ENCODE results near the gene RMND1. TPM values are rescaled to one million over a fixed set of nuclear protein-coding genes. Genes with fewer than 3 reads are reported as not detected.
A peak's percentile ranks its signal among the peaks of the same experiment; 100 is the strongest.

Gene RMND1
- total RNA-seq, 1 experiment from 2014 or later = 27.0 TPM

- Histone ChIP-seq H3K9ac (ENCODE audit: extremely low read depth, insufficient read length, low read length) (no peak overlapping the region), H3K4me1 (ENCODE audit: insufficient read depth, low read length) (no peaks in the 10 kb centered on the region), H2AK5ac (ENCODE audit: insufficient read length, low read length) (no peak overlapping the region), H3K18ac (ENCODE audit: insufficient read length, low read depth, low read length) (no peak overlapping the region), H2BK12ac (ENCODE audit: insufficient read length, low read depth, low read length) (no peak overlapping the region), H4K91ac (ENCODE audit: insufficient read length, low read depth, low read length) (no peak overlapping the region), H2BK20ac (ENCODE audit: low read depth, low read length, poor library complexity, severe bottlenecking) (no peak overlapping the region), H3K56ac (ENCODE audit: insufficient read length, low read depth, low read length) (no peak overlapping the region), H3K14ac (ENCODE audit: insufficient read depth, low read length) (no peak overlapping the region), H3K79me1 (ENCODE audit: insufficient read depth, low read depth, low read length, poor library complexity, severe bottlenecking) (peaks cover 9% of the 10 kb centered on the region), H2BK15ac (ENCODE audit: low read depth, low read length) (no peak overlapping the region), H3T11ph (ENCODE audit: low read length) (no peak overlapping the region), H3K27ac (ENCODE audit: insufficient read length, low read depth, low read length) (no peak overlapping the region), H3K4me2 (ENCODE audit: insufficient read depth, insufficient read length, low read length) (no peak overlapping the region), H3K27me3 (ENCODE audit: insufficient read depth, low read length) (no peaks in the 10 kb centered on the region), H3K9me3 (ENCODE audit: control insufficient read depth, low read depth, low read length) (no peaks in the 10 kb centered on the region), H3K23ac (ENCODE audit: insufficient read length, low read depth, low read length) (no peak overlapping the region), H2AFZ (ENCODE audit: low read length) (no peak overlapping the region), H4K5ac (ENCODE audit: insufficient read length, low read depth, low read length) (no peak overlapping the region), H3K23me2 (ENCODE audit: insufficient read length, low read depth, low read length, poor library complexity, severe bottlenecking) (no peaks in the 10 kb centered on the region), H4K8ac (replicated peaks; ENCODE audit: insufficient read length, low read depth, low read length) (no peak overlapping the region), H3K4ac (ENCODE audit: low read depth, low read length) (no peak overlapping the region), H4K20me1 (ENCODE audit: control insufficient read depth, insufficient read depth, insufficient read length) (no peaks in the 10 kb centered on the region), H3K79me2 (ENCODE audit: insufficient read depth, low read length) (peaks cover 8% of the 10 kb centered on the region; the same call in 1 of the 2 replicates), H2BK120ac (ENCODE audit: low read depth, low read length, poor library complexity, severe bottlenecking) (no peak overlapping the region), H2BK5ac (ENCODE audit: insufficient read length, low read length) (no peak overlapping the region)
- TF ChIP-seq CTCF (conservative IDR thresholded peaks at IDR 0.05) = no peak
- Mint-ChIP-seq H3K4me1 (peaks cover 0 to 5% of the 10 kb centered on the region in 2 experiments; a peak in 1 of 4 replicates), H3K4me3 (no peak overlapping the region), H3K27me3 (ENCODE audit: low read depth) (no peaks in the 10 kb centered on the region), H3K9me3 (no peaks in the 10 kb centered on the region), H3K27ac (peak overlapping the region in 1 of 3 experiments; percentile 68; a peak in 1 of 7 replicates), H3K36me3 (ENCODE audit: insufficient read depth in 1 of 3, low read depth in 3 of 3) (peaks cover 2 to 34% (median 9%) of the 10 kb centered on the region in 3 experiments; a peak in 4 of 7 replicates)
- WGBS (ENCODE audit: extremely low coverage, insufficient read length, low lambda C conversion rate) = no CpG with 5 or more reads among the region's 9 CpGs
- no peak for DNase-seq
Measured at GRCh38 chr6:151442371-151442770, 9.6 kb downstream of the RMND1 start.

Data from H9 (cell line).